ENCODE data around the gene CAMK2A.

Gene CAMK2A

GRCh38 chr5:150279330-150280020, 10.1 kb downstream of the CAMK2A start:
- DNase-seq (ENCODE audit: low read depth, low spot score): no peak

- DNase-seq (ENCODE audit: low read depth, low spot score): peak; percentile 89
These were observed 10.7 kb downstream of the CAMK2A start for GRCh38 chr5:150278916-150279315.

GRCh38 chr5:150278046-150278730, 11.4 kb downstream of the CAMK2A start:
- no peak for DNase-seq (ENCODE audit: low read depth, low spot score)

- DNase-seq (ENCODE audit: low read depth, low spot score): no peak
These were observed 12.5 kb downstream of the CAMK2A start for GRCh38 chr5:150277043-150277442.

GRCh38 chr5:150274811-150275210, 14.8 kb downstream of the CAMK2A start:
- no peak for DNase-seq (ENCODE audit: low read depth, low spot score)

- peak; percentile 62 for DNase-seq (ENCODE audit: low read depth, low spot score)
These were observed 17.0 kb downstream of the CAMK2A start for GRCh38 chr5:150272531-150272930.

- peak; percentile 26 for DNase-seq (ENCODE audit: low read depth, low spot score)
These were observed 17.6 kb downstream of the CAMK2A start for GRCh38 chr5:150271923-150272322.

GRCh38 chr5:150271296-150271692, 18.3 kb downstream of the CAMK2A start:
- no peak for DNase-seq (ENCODE audit: low read depth, low spot score)

GRCh38 chr5:150270541-150271295, 18.9 kb downstream of the CAMK2A start:
- peak; percentile 40 for DNase-seq (ENCODE audit: low read depth, low spot score)

GRCh38 chr5:150266871-150267291, 22.7 kb downstream of the CAMK2A start:
- DNase-seq (ENCODE audit: low read depth, low spot score): peak; percentile 78

GRCh38 chr5:150265870-150266383, 23.6 kb downstream of the CAMK2A start:
- DNase-seq (ENCODE audit: low read depth, low spot score): no peak

GRCh38 chr5:150264667-150265603, 24.6 kb downstream of the CAMK2A start:
- no peak for DNase-seq (ENCODE audit: low read depth, low spot score)

GRCh38 chr5:150263801-150264621, 25.6 kb downstream of the CAMK2A start:
- peak; percentile 95 for DNase-seq (ENCODE audit: low read depth, low spot score)

- DNase-seq (ENCODE audit: low read depth, low spot score): no peak
These were observed 26.2 kb downstream of the CAMK2A start for GRCh38 chr5:150263375-150263775.

- no peak for DNase-seq (ENCODE audit: low read depth, low spot score)
These were observed 27.1 kb downstream of the CAMK2A start for GRCh38 chr5:150262502-150262901.

GRCh38 chr5:150261231-150261630, 28.3 kb downstream of the CAMK2A start:
- DNase-seq (ENCODE audit: low read depth, low spot score): peak; percentile 20

GRCh38 chr5:150258130-150258529, 31.4 kb downstream of the CAMK2A start:
- DNase-seq (ENCODE audit: low read depth, low spot score): peak; percentile 20

- DNase-seq (ENCODE audit: low read depth, low spot score): no peak
These were observed 32.1 kb downstream of the CAMK2A start for GRCh38 chr5:150257424-150257823.

GRCh38 chr5:150256410-150257064, 33.0 kb downstream of the CAMK2A start:
- no peak for DNase-seq (ENCODE audit: low read depth, low spot score)

Measured in astrocyte of the hippocampus (primary cell).